Mesendoderm (in vitro differentiated cells): ENCODE data around the gene PROSER2.

ENCODE experiments used
- DNase-seq: peaks from one replicate; pipeline ENCODE4 v3.0.0; 2013
- H2AK5ac ChIP-seq: 2 replicates; pipeline ENCODE4 v1.6.1; 2013; ENCODE audit warnings: low read length, inconsistent platforms
- H2BK120ac ChIP-seq: 2 replicates; pipeline ENCODE4 v1.6.1; 2013; ENCODE audit warnings: low read depth, mild to moderate bottlenecking, low read length, moderate library complexity, mixed read lengths
- H2BK15ac ChIP-seq: replicated peaks from 2 replicates; pipeline ENCODE4 v1.6.1; 2013; ENCODE audit warnings: low read depth, mild to moderate bottlenecking, moderate library complexity
- H2BK5ac ChIP-seq: 2 replicates; pipeline ENCODE4 v1.6.1; 2013; ENCODE audit warnings: low read length, inconsistent platforms
- H3K18ac ChIP-seq: 2 replicates; pipeline ENCODE4 v1.6.1; 2013; ENCODE audit warnings: mild to moderate bottlenecking, low read length, mixed read lengths
- H3K23ac ChIP-seq: one replicate; pipeline ENCODE4 v1.6.1; 2013; ENCODE audit warnings: low read length
- H3K27ac ChIP-seq: 2 replicates; pipeline ENCODE4 v1.5.1; 2013; ENCODE audit warnings: low read depth, mild to moderate bottlenecking, inconsistent platforms, low read length, moderate library complexity
- H3K27me3 ChIP-seq: 2 replicates; pipeline ENCODE4 v1.6.1; 2013; ENCODE audit warnings: low read length, control low read depth, mild to moderate bottlenecking, inconsistent platforms; ENCODE audit not compliant: insufficient read depth, poor library complexity
- H3K36me3 ChIP-seq: 2 replicates; pipeline ENCODE4 v1.6.1; 2013; ENCODE audit warnings: low read length, inconsistent platforms; ENCODE audit not compliant: control insufficient read depth, insufficient read depth
- H3K4ac ChIP-seq: one replicate; pipeline ENCODE4 v1.6.1; 2013; ENCODE audit warnings: low read depth, mild to moderate bottlenecking, low read length, moderate library complexity
- H3K4me1 ChIP-seq: 2 replicates; pipeline ENCODE4 v1.6.1; 2013; ENCODE audit warnings: low read depth, low read length, inconsistent platforms; ENCODE audit not compliant: control insufficient read depth
- H3K4me2 ChIP-seq: 2 replicates; pipeline ENCODE4 v1.6.1; 2013; ENCODE audit warnings: low read length
- H3K4me3 ChIP-seq: 2 replicates; pipeline ENCODE4 v1.5.1; 2013; ENCODE audit warnings: mild to moderate bottlenecking, low read length
- H3K56ac ChIP-seq: one replicate; pipeline ENCODE4 v1.6.1; 2013; ENCODE audit warnings: low read length
- H3K79me1 ChIP-seq: 2 replicates; pipeline ENCODE4 v1.6.1; 2013; ENCODE audit warnings: low read length, inconsistent platforms
- H3K79me2 ChIP-seq: 2 replicates; pipeline ENCODE4 v1.6.1; 2013; ENCODE audit warnings: mild to moderate bottlenecking, low read length; ENCODE audit not compliant: control insufficient read depth, insufficient read depth
- H3K9ac ChIP-seq: 2 replicates; pipeline ENCODE4 v1.6.1; 2013; ENCODE audit warnings: low read length, inconsistent platforms
- H4K5ac ChIP-seq: one replicate; pipeline ENCODE4 v1.6.1; 2013; ENCODE audit warnings: low read length
- H4K8ac ChIP-seq: one replicate; pipeline ENCODE4 v1.6.1; 2013; ENCODE audit warnings: low read depth, mild to moderate bottlenecking, control low read depth, low read length, moderate library complexity
- WGBS: extraction: QIAGEN DNeasy Blood & Tissue Kit; methylation state at CpG from one replicate; pipeline ENCODE4 v1.1.7; 2013; ENCODE audit warnings: low lambda C conversion rate, missing lambda C conversion rate; ENCODE audit not compliant: insufficient coverage; ENCODE audit errors: extremely low coverage; 5-methylcytosine and 5-hydroxymethylcytosine counted together

The PROSER2 gene

GRCh38 chr10:11797847-11798633 lies 25.1 kb upstream of the PROSER2 start:
- Histone ChIP-seq H2BK120ac (peak overlapping the region; percentile 62), H2AK5ac (peak overlapping the region; percentile 5), H3K4me1 (peaks cover 2% of the 10 kb centered on the region), H3K79me1 (no peaks in the 10 kb centered on the region), H3K18ac (peak overlapping the region; percentile 53), H3K27me3 (no peaks in the 10 kb centered on the region), H2BK5ac (peak overlapping the region; percentile 74), H2BK15ac (no peak overlapping the region), H3K9ac (no peak overlapping the region), H3K23ac (no peak overlapping the region), H3K27ac (peak overlapping the region; percentile 73), H3K36me3 (no peaks in the 10 kb centered on the region), H4K5ac (peak overlapping the region; percentile 29), H3K79me2 (no peaks in the 10 kb centered on the region), H4K8ac (no peak overlapping the region), H3K56ac (peak overlapping the region; percentile 69), H3K4me3 (no peak overlapping the region), H3K4me2 (no peak overlapping the region), H3K4ac (peak overlapping the region; percentile 87)
- whole genome bisulfite sequencing, result no CpG with 5 or more reads among the region's 12 CpGs
- DNase-seq, result peak; percentile 45

DNA sequence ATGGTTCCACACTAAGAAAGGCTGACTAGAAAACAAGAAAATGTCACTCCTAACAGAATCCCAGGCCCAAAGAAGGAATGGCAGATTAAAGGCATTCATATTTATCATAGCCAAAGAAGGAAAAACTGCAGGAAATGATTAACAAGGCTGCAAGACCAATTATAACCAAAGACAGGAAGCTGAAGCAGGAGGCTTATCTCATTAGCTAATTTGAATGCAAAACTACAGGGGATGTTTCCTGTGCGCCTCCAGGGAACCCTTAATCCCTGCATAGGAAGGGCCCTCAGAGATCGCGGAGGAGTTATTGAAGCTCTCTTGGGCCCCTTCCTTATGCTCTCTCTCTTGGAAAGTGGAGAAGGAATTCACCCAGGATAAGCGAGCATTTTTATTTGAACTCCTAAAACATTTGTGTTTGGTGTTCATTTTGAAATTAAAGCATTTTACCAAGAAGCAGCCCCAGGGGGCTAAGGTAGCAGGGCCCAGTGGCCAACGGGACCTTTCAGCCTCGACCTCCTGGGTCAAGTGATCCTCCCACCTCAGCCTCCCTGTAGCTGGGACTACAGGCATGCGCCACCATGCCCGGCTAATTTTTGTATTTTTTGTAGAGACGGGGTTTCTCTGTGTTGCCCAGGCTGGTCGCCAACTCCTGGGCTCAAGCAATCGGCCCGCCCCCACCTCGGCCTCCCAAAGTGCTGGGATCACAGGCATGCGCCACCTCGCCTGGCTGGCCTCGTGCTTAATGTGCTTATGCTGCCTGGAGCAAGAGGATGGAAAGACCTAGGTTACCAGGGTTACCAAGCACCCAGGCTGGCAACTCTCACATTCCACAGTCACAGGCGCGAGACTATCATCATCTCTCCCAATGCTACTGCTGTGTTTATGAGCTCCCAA lies 24.1 kb upstream of the PROSER2 start:
- peak; percentile 99 for DNase-seq
- H3K18ac ChIP-seq, result peak overlapping the region; percentile 73
- H3K23ac ChIP-seq, result no peak overlapping the region

GRCh38 chr10:11799736-11800080 lies 23.4 kb upstream of the PROSER2 start:
- no peak for DNase-seq
- no peak overlapping the region for H4K5ac ChIP-seq
- no peaks in the 10 kb centered on the region for H3K79me1 ChIP-seq
- H2AK5ac ChIP-seq, result no peak overlapping the region
- H3K79me2 ChIP-seq, result no peaks in the 10 kb centered on the region
- H3K56ac ChIP-seq, result peak overlapping the region; percentile 69
- peak overlapping the region; percentile 69 for H3K18ac ChIP-seq
- H2BK120ac ChIP-seq, result no peak overlapping the region
- no peaks in the 10 kb centered on the region for H3K4me1 ChIP-seq
- no peak overlapping the region for H3K4me3 ChIP-seq
- H3K23ac ChIP-seq, result no peak overlapping the region
- peak overlapping the region; percentile 61 for H3K4ac ChIP-seq
- no CpG with 5 or more reads among the region's 9 CpGs for WGBS
- H3K27ac ChIP-seq, result peak overlapping the region; percentile 96
- no peak overlapping the region for H3K4me2 ChIP-seq
- H4K8ac ChIP-seq, result no peak overlapping the region
- H3K27me3 ChIP-seq, result no peaks in the 10 kb centered on the region
- H2BK5ac ChIP-seq, result peak overlapping the region; percentile 14
- no peak overlapping the region for H2BK15ac ChIP-seq
- H3K36me3 ChIP-seq, result no peaks in the 10 kb centered on the region
- no peak overlapping the region for H3K9ac ChIP-seq

More for the DNA sequence above, 24.1 kb upstream of the PROSER2 start:
- Histone ChIP-seq H2BK120ac (no peak overlapping the region), H3K4me1 (no peaks in the 10 kb centered on the region), H2BK15ac (no peak overlapping the region), H3K79me2 (no peaks in the 10 kb centered on the region), H3K4me3 (no peak overlapping the region), H3K27me3 (no peaks in the 10 kb centered on the region), H3K9ac (no peak overlapping the region), H3K79me1 (no peaks in the 10 kb centered on the region), H4K5ac (no peak overlapping the region), H3K4ac (peak overlapping the region; percentile 61), H2BK5ac (peak overlapping the region; percentile 61), H2AK5ac (no peak overlapping the region), H3K27ac (peak overlapping the region; percentile 96), H3K36me3 (no peaks in the 10 kb centered on the region), H3K56ac (peak overlapping the region; percentile 69), H3K4me2 (no peak overlapping the region), H4K8ac (no peak overlapping the region)
- no CpG with 5 or more reads among the region's 18 CpGs for WGBS

DNA sequence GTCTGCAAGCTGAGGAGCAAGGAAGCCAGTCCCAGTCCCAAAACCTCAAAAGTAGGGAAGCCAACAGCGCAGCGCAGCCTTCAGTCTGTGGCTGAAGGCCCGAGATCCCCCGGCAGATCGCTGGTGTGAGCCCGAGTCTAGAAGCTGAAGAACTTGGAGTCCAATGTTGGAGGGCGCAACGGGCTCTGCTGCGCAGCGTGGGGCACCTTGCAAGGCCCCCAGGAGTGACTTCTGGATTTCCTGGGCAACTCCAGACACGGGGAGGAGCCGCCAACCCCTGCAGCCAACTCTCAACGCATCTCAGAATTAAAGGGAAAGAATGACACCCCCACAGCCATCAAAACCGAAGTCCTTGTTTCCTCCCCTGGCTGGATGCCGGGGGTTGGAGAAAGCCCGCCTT lies 18.8 kb upstream of the PROSER2 start:
- H2BK15ac ChIP-seq, result no peak overlapping the region
- no peak overlapping the region for H3K27ac ChIP-seq
- H2BK5ac ChIP-seq, result no peak overlapping the region
- H2BK120ac ChIP-seq, result no peak overlapping the region
- no peak overlapping the region for H3K23ac ChIP-seq
- no peak overlapping the region for H3K18ac ChIP-seq
- no peak overlapping the region for H3K4ac ChIP-seq
- H3K79me2 ChIP-seq, result no peaks in the 10 kb centered on the region
- H3K9ac ChIP-seq, result no peak overlapping the region
- H3K27me3 ChIP-seq, result no peaks in the 10 kb centered on the region
- no peak overlapping the region for H3K4me3 ChIP-seq
- no peaks in the 10 kb centered on the region for H3K36me3 ChIP-seq
- no peak overlapping the region for H4K8ac ChIP-seq
- WGBS, result no CpG with 5 or more reads among the region's 16 CpGs
- H4K5ac ChIP-seq, result no peak overlapping the region
- H2AK5ac ChIP-seq, result no peak overlapping the region
- no peak overlapping the region for H3K56ac ChIP-seq
- no peak overlapping the region for H3K4me2 ChIP-seq
- DNase-seq, result no peak
- H3K4me1 ChIP-seq, result no peaks in the 10 kb centered on the region
- H3K79me1 ChIP-seq, result no peaks in the 10 kb centered on the region

DNA sequence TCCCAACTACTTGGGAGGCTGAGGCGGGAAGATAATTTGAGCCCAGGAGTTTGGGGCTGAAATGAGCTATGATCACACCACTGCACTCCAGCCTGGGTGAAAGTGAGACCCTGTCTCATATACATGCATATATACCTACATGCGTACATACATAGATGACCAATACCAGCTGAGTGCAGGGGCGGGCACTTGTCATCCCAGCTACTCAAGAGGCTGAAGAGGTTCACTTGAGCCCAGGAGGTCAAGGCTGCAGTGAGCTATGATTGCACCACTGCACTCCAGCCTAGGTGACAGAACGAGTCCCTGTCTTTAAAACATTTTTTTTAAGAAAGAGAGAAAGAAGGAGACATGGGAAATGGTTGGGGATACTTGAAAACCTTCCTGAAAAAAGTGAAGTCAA lies 17.4 kb upstream of the PROSER2 start:
- Histone ChIP-seq H2BK5ac (no peak overlapping the region), H3K4ac (no peak overlapping the region), H4K5ac (no peak overlapping the region), H4K8ac (no peak overlapping the region), H3K18ac (no peak overlapping the region), H3K9ac (no peak overlapping the region), H3K36me3 (no peaks in the 10 kb centered on the region), H3K79me1 (no peaks in the 10 kb centered on the region), H2BK120ac (no peak overlapping the region), H3K27me3 (no peaks in the 10 kb centered on the region), H3K56ac (no peak overlapping the region), H3K23ac (no peak overlapping the region), H3K27ac (no peak overlapping the region), H2BK15ac (no peak overlapping the region), H3K79me2 (no peaks in the 10 kb centered on the region), H3K4me3 (no peak overlapping the region), H3K4me2 (no peak overlapping the region), H2AK5ac (no peak overlapping the region), H3K4me1 (no peaks in the 10 kb centered on the region)
- WGBS, result no CpG with 5 or more reads among the region's 4 CpGs
- DNase-seq, result no peak
